HCT116 (cell line): ENCODE data around the gene TRIAP1.

Experiments used
- EGR1 ChIP-seq: IDR thresholded peaks from 2 replicates; pipeline ENCODE4 v1.6.1; 2012; ENCODE audit warnings: low read depth
- EZH2 ChIP-seq: fragments of 200-600 bp; sonication (generic); IDR thresholded peaks from 2 replicates; pipeline ENCODE4 v1.6.1; 2017; ENCODE audit warnings: antibody characterized with exemption, mixed run types
- JUND ChIP-seq: IDR thresholded peaks from 2 replicates; pipeline ENCODE4 v1.6.1; 2012
- POLR2A ChIP-seq: IDR thresholded peaks from 2 replicates; pipeline ENCODE4 v1.7.0; 2011; ENCODE audit warnings: borderline replicate concordance; ENCODE audit not compliant: insufficient read depth, insufficient read length; ENCODE audit errors: extremely low read depth
- RAD21 ChIP-seq: IDR thresholded peaks from 2 replicates; pipeline ENCODE4 v1.6.1; 2012; ENCODE audit warnings: low read depth, mild to moderate bottlenecking
- REST ChIP-seq: IDR thresholded peaks from 2 replicates; pipeline ENCODE4 v1.6.1; 2012; ENCODE audit warnings: low read depth
- SRF ChIP-seq: IDR thresholded peaks from 2 replicates; pipeline ENCODE4 v1.6.1; 2012; ENCODE audit warnings: low read depth
- TF ChIP-seq, protein P1 (sequence below), 3 experiments: fragments of 200-600 bp in 1 of 3; sonication (generic) in 1 of 3; IDR thresholded peaks in 2 of 3; conservative IDR thresholded peaks in 1 of 3; 2 replicates each; pipeline ENCODE4 v1.5.1; 2012 to 2017; ENCODE audit warnings: low read depth in 2 of 3, low read length in 2 of 3, antibody characterized with exemption in 1 of 3, borderline replicate concordance in 1 of 3, control low read depth in 1 of 3, mild to moderate bottlenecking in 1 of 3, mixed read lengths in 1 of 3, mixed run types in 1 of 3, moderate library complexity in 1 of 3; ENCODE audit not compliant: insufficient read depth in 1 of 3

DNA sequence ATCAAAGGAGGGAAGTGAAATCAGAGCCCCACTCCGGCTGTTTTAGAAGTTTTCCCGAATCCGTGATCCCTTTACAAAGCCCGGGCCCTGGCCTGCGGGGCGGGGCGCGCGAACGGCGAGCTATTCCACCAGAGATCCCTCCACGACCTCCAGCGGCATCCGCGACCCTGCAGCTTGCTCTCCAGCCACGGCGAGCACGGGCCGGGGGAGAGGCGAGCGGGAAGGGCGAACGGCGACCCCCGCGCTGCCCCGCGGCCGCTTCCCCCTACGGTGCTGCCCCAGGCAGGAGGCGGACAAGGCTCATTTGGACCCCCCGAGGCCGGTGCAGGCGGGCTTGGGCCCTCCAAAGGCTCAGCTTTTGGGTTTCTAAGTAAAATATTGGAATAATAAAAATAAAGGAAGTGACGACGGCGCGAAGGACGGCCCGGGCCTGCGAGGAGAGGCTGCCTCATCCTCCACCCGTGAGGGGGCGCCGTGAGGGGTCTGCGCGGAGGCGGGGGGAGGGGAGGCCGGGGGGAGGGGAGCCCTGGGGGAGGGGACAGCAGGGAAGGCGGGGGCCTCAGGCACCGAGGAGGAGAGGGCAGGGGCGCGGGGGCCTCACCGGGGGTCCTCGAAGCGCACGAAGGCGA, 22.8 kb upstream of the TRIAP1 start:
- TF ChIP-seq, protein P1, sequence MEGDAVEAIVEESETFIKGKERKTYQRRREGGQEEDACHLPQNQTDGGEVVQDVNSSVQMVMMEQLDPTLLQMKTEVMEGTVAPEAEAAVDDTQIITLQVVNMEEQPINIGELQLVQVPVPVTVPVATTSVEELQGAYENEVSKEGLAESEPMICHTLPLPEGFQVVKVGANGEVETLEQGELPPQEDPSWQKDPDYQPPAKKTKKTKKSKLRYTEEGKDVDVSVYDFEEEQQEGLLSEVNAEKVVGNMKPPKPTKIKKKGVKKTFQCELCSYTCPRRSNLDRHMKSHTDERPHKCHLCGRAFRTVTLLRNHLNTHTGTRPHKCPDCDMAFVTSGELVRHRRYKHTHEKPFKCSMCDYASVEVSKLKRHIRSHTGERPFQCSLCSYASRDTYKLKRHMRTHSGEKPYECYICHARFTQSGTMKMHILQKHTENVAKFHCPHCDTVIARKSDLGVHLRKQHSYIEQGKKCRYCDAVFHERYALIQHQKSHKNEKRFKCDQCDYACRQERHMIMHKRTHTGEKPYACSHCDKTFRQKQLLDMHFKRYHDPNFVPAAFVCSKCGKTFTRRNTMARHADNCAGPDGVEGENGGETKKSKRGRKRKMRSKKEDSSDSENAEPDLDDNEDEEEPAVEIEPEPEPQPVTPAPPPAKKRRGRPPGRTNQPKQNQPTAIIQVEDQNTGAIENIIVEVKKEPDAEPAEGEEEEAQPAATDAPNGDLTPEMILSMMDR (IDR thresholded peaks at IDR 0.05 in 2 of 3, conservative IDR thresholded peaks at IDR 0.05 in 1 of 3; ENCODE audit: borderline replicate concordance in 1 of 3, insufficient read depth in 1 of 3, low read depth in 2 of 3, low read length in 2 of 3) = no peak
- TF ChIP-seq REST (no peak), JUND (no peak), POLR2A (no peak), SRF (no peak), EZH2 (no peak), EGR1 (no peak), RAD21 (no peak)
